Dedifferentiated amniotic fluid mesenchymal stem cell (primary cell): ENCODE results near the gene STX18.
"Not testable (repeated sequence)": the region's sequence is repeated elsewhere in the genome, so short reads cannot be mapped to it uniquely, and the experiment has no call there.

Experiments used
- DNase-seq: peaks from one replicate; pipeline ENCODE4 v3.0.0-alpha.2; 2016; ENCODE audit errors: extremely low spot score

Gene STX18

DNA sequence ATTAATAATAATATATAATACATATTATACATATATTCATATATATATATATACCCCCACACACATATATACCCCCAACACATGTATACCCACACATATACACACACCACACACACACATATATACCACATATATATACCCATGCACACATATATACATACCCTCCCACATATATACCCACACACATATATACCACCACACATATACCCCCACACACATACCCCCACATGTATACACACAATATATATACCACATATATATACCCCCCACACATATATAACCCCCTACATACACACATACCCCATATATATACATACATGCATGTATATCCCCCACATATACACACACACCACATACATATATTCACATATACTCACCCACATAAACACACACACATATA is 103.0 kb downstream of the STX18 start:
- no peak for DNase-seq

DNA sequence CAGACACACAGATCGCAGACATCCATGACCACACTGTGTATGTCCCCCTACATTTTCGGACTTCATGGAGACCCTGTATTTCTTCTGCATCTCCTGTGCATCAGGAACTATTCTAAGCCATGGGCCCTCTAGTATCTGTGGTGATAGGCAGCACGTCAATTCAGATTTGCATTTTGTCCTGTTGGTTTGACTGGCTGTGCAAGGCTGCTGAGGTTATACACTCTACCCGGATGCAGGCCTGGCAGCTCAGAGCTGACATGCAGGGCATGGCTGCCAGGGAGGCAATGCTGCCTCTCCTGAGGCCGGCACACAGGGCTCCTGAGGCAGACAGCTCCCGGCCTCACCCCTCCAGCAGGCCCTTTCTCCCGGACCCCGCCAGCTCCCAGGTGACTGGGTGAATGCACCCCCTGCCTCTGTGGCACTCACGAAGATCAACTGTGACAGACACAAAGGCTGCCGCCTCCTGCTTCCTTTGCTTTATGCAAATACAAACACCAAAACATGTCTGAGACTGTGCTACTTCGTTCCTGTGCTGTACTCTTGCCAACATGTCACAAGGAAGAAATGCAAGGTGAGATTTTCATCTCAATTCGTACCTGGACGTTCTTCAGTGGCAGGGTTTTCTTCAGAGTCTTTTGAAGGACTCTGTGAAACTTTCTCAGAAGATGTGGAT is 103.9 kb downstream of the STX18 start:
- DNase-seq = no peak

- no peak for DNase-seq
Observed at GRCh38 chr4:4436244-4436823, 105.5 kb downstream of the STX18 start.

GRCh38 chr4:4433941-4434340 is 107.9 kb downstream of the STX18 start:
- no peak for DNase-seq

- no peak for DNase-seq
Observed at GRCh38 chr4:4432341-4433125, 109.3 kb downstream of the STX18 start.

GRCh38 chr4:4430492-4431195 is 111.2 kb downstream of the STX18 start:
- DNase-seq = peak; percentile 60

DNA sequence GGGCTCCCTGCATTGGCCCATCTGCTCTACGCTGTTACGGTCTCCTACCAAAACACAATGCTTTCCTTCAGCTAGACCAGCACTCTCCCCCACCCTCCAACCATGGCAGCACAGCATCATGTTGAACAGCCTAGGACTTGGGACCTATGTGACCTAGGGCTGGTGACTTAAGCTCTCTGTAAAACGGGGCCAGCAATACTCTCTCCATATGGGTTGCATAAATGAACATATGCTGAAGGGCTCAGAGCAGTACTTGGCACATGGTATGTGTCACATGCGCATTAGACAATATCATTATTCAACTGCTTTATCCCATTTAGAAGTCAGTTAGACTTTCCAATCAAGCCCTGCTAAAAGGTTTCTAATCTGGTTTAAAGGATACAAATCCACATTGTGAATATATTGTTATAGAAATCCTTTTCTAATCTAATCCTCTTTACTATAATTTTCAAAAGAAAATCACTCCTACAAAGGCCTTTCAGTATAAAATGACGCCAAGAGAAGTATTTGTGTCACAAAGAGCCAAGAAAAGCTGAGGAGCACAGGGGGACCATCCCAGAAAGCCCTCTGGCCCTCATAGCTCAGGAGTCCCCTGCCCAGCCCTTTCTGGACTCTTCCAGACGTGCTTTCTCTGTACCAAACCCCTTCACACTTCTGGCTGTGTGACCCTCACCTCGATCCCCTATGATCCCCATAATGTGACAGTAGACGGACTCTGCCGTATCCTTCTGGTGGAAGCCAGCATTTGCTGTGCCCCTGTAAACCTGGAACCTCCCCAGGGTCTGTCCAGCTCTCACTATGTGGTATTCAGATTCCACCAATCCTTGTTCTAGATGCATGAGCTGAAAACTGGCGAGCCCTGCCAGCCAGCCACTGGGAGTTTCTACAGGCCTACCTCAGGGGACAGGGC is 112.6 kb downstream of the STX18 start:
- no peak for DNase-seq

- DNase-seq = no peak
Observed at GRCh38 chr4:4427886-4428285, 114.0 kb downstream of the STX18 start.

- DNase-seq = no peak
Observed at GRCh38 chr4:4427121-4427870, 114.6 kb downstream of the STX18 start.

DNA sequence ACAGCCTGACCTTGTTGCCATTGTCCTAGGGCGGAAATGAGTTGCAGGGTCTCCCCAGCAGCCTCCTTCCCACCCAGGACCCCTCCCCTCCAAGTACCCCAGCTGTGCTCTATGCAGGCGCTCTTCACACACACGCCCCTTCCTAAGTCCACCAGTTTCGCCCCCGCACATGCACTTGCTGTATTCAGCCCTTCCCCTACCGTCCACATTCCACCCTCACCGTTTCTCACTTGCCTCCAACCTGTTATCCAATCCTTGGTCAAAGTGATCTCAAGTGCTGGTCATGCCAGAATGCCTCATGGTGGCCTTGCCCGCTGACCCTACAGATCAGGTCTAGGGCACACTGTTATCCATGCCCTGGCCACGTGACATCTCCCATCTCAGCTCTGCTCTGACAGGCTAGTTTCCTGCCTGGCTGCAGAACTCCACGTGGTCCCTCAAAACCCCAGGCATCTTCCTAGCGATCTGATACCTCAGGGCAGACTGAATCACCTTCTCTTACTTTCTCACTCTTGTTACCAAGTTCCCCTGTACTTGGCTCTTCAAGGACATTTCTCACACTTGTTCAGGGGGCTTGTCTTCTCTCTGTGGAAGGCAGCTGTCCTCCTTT is 115.2 kb downstream of the STX18 start:
- DNase-seq = no peak

DNA sequence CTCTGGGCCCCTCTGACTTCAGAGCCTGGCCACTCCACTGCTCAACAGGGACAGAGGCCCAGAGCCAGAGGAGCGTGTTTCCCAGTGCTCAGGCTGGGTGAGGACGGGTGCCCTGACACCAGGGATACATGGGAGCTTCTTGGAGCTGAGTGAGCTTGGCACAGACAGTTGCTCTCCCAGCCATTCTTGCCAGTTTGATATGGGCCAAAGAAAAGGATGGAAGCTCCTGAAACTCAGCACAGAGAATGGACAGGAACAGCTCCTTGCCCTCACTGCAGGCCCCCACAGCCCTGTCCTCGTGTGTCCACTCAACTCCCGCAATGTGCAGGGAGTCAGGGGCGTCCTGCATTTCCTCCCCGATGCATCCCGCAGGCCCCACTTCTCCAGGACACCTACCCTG is 116.2 kb downstream of the STX18 start:
- DNase-seq = no peak

GRCh38 chr4:4425119-4425690 is 116.6 kb downstream of the STX18 start:
- no peak for DNase-seq

- no peak for DNase-seq
Observed at GRCh38 chr4:4424499-4425115, 117.2 kb downstream of the STX18 start.

DNA sequence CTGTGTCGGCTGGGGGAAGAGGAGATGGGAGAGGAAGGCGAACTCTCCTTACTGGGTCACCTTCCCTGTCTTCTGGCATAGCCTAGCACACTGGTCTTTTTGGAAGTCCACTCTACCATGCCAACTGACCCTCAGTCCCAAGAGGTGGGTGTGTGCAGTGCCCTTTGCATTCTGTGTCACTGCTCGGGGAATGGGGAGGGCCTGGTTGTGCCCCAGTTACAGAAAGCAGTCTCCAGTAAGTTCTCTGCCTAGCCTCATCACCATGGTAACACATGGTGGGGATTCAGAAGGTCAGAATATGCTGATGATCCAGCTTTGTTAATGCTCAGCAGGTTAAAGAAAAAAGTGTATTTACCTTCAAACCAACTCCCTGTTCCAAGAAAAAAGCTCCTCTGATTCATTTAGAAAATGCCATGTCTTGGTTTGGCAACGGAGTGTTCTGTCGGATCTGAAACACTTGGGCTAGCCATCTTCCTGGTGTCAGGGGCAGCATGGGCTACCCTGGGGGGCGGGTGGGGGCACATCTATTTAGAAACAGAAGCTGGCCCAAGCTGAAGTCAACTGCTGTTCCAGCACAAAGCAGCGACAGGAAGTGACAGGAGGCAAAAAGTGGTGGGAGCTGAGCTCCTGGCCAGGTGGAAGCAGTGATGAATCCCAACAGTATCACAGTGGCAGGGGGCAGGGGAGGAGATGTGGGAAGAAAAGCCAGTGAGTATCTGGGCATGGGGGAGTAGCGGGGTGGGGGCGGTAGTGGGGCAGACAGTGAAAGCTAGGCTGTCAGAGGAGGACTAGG is 117.9 kb downstream of the STX18 start:
- DNase-seq = no peak

DNA sequence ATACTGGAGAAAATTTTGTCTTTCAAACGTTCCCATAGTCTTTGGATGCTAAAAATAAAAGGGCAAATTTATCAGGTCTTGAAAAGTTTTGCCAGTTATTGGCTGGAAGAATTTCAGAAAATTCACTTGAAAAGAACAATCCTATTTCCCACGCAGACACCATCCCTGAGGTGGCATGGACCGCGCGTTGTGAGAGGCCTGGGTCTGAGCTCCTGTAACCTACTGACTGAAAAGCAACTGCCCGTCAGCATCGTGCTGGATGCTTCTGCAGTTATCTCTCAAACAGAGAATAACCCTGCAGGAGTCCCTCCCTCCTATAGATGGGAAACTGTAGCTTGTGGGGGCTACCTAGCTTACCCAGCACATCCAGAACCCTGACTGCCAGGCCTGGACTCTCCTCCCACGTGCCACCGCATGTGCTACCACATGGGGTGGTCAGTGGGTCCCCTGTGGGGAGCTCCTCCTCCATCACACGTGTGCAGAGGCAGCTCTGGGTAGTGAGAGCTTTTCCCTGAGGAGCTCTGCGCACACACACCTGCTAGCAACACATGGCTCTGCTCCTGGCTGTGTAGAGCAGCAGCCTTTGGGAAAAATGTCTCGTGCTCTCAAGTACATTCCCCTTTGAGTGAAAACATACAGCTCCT is 118.9 kb downstream of the STX18 start:
- no peak for DNase-seq

DNA sequence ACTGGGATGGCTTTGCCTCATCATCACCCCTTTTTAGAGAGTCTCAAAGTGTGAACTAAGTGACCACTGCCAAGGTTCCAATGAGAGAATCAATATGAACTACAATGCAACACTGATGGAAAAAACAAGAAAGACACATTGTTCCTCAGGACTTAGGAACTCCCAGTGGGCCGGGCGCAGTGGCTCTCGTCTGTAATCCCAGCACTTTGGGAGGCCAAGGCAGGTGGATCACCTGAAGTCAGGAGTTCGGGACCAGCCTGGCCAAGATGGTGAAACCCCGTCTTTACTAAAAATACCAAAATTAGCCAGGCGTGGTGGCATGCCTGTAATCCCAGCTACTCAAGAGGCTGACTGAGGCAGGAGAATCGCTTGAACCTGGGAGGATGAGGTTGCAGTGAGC is 119.7 kb downstream of the STX18 start:
- not testable (repeated sequence) for DNase-seq

- DNase-seq = no peak
Observed at GRCh38 chr4:4421356-4421755, 120.5 kb downstream of the STX18 start.

DNA sequence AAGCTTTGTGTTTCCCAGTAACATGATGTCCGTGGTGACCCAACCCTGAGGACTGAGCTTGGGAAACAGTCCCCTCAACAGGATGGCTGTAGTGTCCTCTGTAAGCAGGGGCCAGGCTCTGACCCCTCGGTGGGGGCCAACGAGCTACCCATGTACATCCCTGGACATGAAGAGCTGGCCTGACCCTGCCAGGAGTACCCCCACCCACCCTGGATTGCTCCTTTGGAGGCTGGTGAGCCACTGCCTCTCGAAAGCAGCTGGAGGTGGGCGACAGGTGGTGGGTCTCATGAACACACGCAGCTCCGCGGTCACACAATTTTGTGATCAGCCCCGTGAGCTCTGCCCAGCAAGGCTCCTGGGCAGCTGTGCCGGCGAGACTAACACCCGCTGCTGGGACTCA is 121.4 kb downstream of the STX18 start:
- DNase-seq = no peak
